Measurements from ENCODE around the gene ARHGAP26. TPM values are rescaled to one million over a fixed set of nuclear protein-coding genes. Genes with fewer than 3 reads are reported as not detected.

Gene ARHGAP26
- total RNA-seq, 2 experiments from 2014 or later = 17.0 to 19.5 TPM

DNA sequence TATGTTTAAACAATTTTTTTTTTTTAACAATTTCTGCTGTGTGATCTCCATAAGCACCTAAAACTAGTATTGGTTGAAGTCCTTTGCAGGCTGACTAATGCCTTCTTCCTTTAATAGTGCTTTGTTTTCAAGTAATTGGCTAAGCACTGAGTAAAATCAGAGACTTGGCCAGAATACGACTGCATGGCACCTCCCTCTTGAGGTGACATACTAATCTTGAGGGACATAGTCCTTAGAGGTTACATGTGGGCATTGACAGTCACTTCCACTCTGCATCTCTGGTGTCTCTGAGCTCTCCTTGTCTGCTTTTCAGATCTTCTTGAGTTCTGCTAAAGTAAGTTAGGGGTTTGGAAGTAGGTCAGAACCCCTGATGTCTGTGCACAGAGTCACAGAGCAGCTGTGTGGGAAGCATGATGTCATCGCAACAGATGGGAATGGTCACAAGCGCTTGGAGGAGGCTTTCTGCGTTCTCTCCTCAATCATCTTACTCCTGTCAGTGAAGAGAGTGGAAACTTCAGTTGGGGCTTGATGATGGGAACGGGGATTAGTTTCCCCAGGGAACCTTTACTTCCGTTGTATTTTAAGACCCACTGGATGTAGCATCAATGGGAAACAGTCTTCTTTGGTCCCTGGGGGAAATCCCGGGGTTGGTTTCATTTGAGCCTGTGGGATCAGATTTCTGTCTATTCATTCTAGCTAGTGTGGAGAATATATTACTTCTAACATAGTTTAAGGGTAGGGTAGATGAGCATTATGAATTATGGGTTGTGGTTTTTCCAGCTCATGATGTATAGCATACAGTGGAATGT lies 136.9 kb downstream of the ARHGAP26 start:
- Mint-ChIP-seq H3K27me3 (ENCODE audit: low read depth) (no peaks in the 10 kb centered on the region), H3K9me3 (no peaks in the 10 kb centered on the region), H3K27ac (no peak overlapping the region), H3K36me3 (ENCODE audit: low read depth) (peaks cover 36% of the 10 kb centered on the region), H3K4me3 (no peak overlapping the region), H3K4me1 (ENCODE audit: low read depth) (no peaks in the 10 kb centered on the region)
- no peak for DNase-seq
- intact Hi-C loops (cut with micrococcal nuclease) = no loop called here
- CTCF ChIA-PET = interaction anchor here (0.8 to 1.5 kb wide), 4 partner anchors 10 to 193 kb away, joined by 3 to 4 read pairs (median 3); no protein-coding TSS in a partner anchor

- no peaks in the 10 kb centered on the region for H3K9me3 Mint-ChIP-seq
- H3K4me1 Mint-ChIP-seq (ENCODE audit: low read depth) = no peaks in the 10 kb centered on the region
- H3K27me3 Mint-ChIP-seq (ENCODE audit: low read depth) = no peaks in the 10 kb centered on the region
- H3K36me3 Mint-ChIP-seq (ENCODE audit: low read depth) = peaks cover 34% of the 10 kb centered on the region
- DNase-seq = no peak
- H3K27ac Mint-ChIP-seq = no peak overlapping the region
- no peak overlapping the region for H3K4me3 Mint-ChIP-seq
- CTCF ChIA-PET = interaction anchor here (1.2 to 1.5 kb wide), 2 partner anchors 12 to 13 kb away, joined by 3 to 4 read pairs; no protein-coding TSS in a partner anchor
- intact Hi-C loops (cut with micrococcal nuclease) = no loop called here
These were observed 138.5 kb downstream of the ARHGAP26 start for GRCh38 chr5:142908659-142909058.

- CTCF ChIA-PET = interaction anchor here (1.1 to 1.4 kb wide), 2 partner anchors 21 to 30 kb away, joined by 3 to 4 read pairs; no protein-coding TSS in a partner anchor
- intact Hi-C loops (cut with micrococcal nuclease) = no loop called here
- Mint-ChIP-seq H3K27ac (no peak overlapping the region), H3K4me1 (ENCODE audit: low read depth) (no peaks in the 10 kb centered on the region), H3K9me3 (no peaks in the 10 kb centered on the region), H3K27me3 (ENCODE audit: low read depth) (no peaks in the 10 kb centered on the region), H3K4me3 (no peak overlapping the region), H3K36me3 (ENCODE audit: low read depth) (peaks cover 31% of the 10 kb centered on the region)
- DNase-seq = no peak
These were observed 140.0 kb downstream of the ARHGAP26 start for GRCh38 chr5:142910128-142910527.

- intact Hi-C loops (cut with micrococcal nuclease) = no loop called here
- Mint-ChIP-seq H3K4me3 (no peak overlapping the region), H3K36me3 (ENCODE audit: low read depth) (peaks cover 28% of the 10 kb centered on the region), H3K9me3 (no peaks in the 10 kb centered on the region), H3K4me1 (ENCODE audit: low read depth) (no peaks in the 10 kb centered on the region), H3K27ac (no peak overlapping the region), H3K27me3 (ENCODE audit: low read depth) (no peaks in the 10 kb centered on the region)
- no peak for DNase-seq
- CTCF ChIA-PET = interaction anchor here (1.1 kb wide), 1 partner anchor 11 kb away, joined by 3 read pairs; no protein-coding TSS in a partner anchor
These were observed 141.0 kb downstream of the ARHGAP26 start for GRCh38 chr5:142911170-142911569.

- no peak for DNase-seq
- H3K27me3 Mint-ChIP-seq (ENCODE audit: low read depth) = no peaks in the 10 kb centered on the region
- no peaks in the 10 kb centered on the region for H3K9me3 Mint-ChIP-seq
- intact Hi-C loops (cut with micrococcal nuclease) = no loop called here
- no peak overlapping the region for H3K4me3 Mint-ChIP-seq
- H3K4me1 Mint-ChIP-seq (ENCODE audit: low read depth) = no peaks in the 10 kb centered on the region
- CTCF ChIA-PET = interaction anchor here (0.8 to 1.1 kb wide), 2 partner anchors 11 to 1056 kb away, joined by 3 read pairs; no protein-coding TSS in a partner anchor
- H3K36me3 Mint-ChIP-seq (ENCODE audit: low read depth) = peaks cover 26% of the 10 kb centered on the region
- no peak overlapping the region for H3K27ac Mint-ChIP-seq
These were observed 141.6 kb downstream of the ARHGAP26 start for GRCh38 chr5:142911775-142912174.

DNA sequence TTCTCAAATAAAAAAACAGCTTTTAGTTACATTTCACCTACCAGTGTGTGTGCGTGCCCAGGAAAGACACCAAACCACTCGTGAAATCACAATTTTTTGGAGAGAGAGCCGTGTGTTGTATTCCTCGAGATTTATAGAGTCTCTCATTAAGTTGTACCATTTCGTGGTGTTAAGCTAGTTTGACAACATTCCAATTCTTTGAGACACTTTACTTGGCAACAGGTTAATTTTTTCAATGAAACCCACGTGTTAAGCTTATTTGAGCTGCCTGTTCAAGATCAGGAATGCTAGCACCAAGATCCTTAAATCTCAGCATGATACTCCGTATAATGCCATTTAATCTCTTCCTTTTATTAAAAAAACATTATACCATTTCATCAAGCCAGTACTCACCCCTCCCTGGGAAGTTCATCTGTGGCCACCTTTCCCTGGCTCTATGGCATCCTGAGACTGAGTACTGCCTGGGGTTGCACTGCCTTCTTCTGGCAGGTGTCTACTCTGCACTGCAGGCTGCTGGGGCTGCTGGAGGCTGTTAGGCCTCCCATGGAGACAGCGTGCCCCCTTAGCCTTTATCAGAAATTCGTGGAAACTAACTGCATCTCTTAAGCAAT lies 143.7 kb downstream of the ARHGAP26 start:
- Mint-ChIP-seq H3K4me3 (no peak overlapping the region), H3K9me3 (no peaks in the 10 kb centered on the region), H3K4me1 (ENCODE audit: low read depth) (no peaks in the 10 kb centered on the region), H3K27me3 (ENCODE audit: low read depth) (no peaks in the 10 kb centered on the region), H3K36me3 (ENCODE audit: low read depth) (peaks cover 20% of the 10 kb centered on the region), H3K27ac (no peak overlapping the region)
- CTCF ChIA-PET = interaction anchor here (1.1 to 2.0 kb wide), 5 partner anchors 8 to 258 kb away, joined by 3 to 7 read pairs (median 6); no protein-coding TSS in a partner anchor
- intact Hi-C loops (cut with micrococcal nuclease) = loop anchor here (1.0 kb wide), 1 partner anchor 197 kb away; no protein-coding TSS in a partner anchor
- DNase-seq = no peak

GRCh38 chr5:142915038-142915437 lies 144.9 kb downstream of the ARHGAP26 start:
- no peak for DNase-seq
- Mint-ChIP-seq H3K4me3 (no peak overlapping the region), H3K36me3 (ENCODE audit: low read depth) (peaks cover 20% of the 10 kb centered on the region), H3K4me1 (ENCODE audit: low read depth) (no peaks in the 10 kb centered on the region), H3K27ac (no peak overlapping the region), H3K9me3 (no peaks in the 10 kb centered on the region), H3K27me3 (ENCODE audit: low read depth) (no peaks in the 10 kb centered on the region)
- intact Hi-C loops (cut with micrococcal nuclease) = no loop called here
- CTCF ChIA-PET = interaction anchor here (0.8 to 1.2 kb wide), 2 partner anchors 197 to 490 kb away, joined by 3 read pairs; no protein-coding TSS in a partner anchor

- intact Hi-C loops (cut with micrococcal nuclease) = no loop called here
- peak; percentile 43 for DNase-seq
These were observed 145.7 kb downstream of the ARHGAP26 start for GRCh38 chr5:142915813-142916424.

DNA sequence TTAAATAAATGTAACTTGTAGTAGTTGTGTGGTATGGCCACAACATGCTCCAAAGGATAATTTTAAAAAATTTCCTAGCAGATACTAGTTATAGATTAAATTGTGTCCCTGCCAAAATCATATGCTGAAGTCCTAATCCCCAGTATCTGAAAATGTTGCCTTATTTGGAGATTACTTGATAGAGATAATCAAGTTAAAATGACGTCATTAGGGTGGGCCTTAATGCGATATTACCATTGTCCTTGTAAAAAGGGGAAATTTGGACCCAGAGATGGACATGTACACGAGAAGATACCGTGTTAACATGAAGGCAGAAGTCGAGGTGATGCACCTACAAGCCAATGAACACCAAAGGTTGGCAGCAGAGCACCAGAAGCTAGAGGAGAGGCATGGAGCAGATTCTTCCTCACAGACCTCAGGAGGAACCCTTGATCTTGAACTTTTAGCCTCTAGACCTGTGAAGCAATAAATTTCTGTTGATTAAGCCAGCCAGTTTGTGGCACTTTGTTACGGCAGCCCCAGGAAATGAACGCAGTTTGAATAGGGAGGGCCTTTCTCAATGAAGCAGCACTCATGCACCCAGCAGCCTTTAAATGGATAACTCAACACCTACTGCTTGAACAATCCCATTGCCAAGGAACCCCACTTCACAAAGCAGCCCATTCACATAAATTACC lies 148.9 kb downstream of the ARHGAP26 start:
- H3K27me3 Mint-ChIP-seq (ENCODE audit: low read depth) = no peaks in the 10 kb centered on the region
- peaks cover 6% of the 10 kb centered on the region for H3K36me3 Mint-ChIP-seq (ENCODE audit: low read depth)
- H3K9me3 Mint-ChIP-seq = no peaks in the 10 kb centered on the region
- CTCF ChIA-PET = interaction anchor here (0.7 kb wide), 1 partner anchor 92 kb away, joined by 3 read pairs; no protein-coding TSS in a partner anchor
- intact Hi-C loops (cut with micrococcal nuclease) = no loop called here
- no peak overlapping the region for H3K4me3 Mint-ChIP-seq
- no peak overlapping the region for H3K27ac Mint-ChIP-seq
- no peak for DNase-seq
- peaks cover 4% of the 10 kb centered on the region for H3K4me1 Mint-ChIP-seq (ENCODE audit: low read depth)

More at GRCh38 chr5:142915813-142916424, 145.7 kb downstream of the ARHGAP26 start:
- no peak overlapping the region for H3K4me3 Mint-ChIP-seq
- peaks cover 19% of the 10 kb centered on the region for H3K36me3 Mint-ChIP-seq (ENCODE audit: low read depth)
- H3K27me3 Mint-ChIP-seq (ENCODE audit: low read depth) = no peaks in the 10 kb centered on the region
- H3K4me1 Mint-ChIP-seq (ENCODE audit: low read depth) = no peaks in the 10 kb centered on the region
- H3K9me3 Mint-ChIP-seq = no peaks in the 10 kb centered on the region
- no peak overlapping the region for H3K27ac Mint-ChIP-seq
- CTCF ChIA-PET = interaction anchor here (0.8 to 1.7 kb wide), 4 partner anchors 14 to 489 kb away, joined by 3 to 4 read pairs (median 4); no protein-coding TSS in a partner anchor

- no peak for DNase-seq
- H3K4me1 Mint-ChIP-seq (ENCODE audit: low read depth) = peaks cover 13% of the 10 kb centered on the region
- CTCF ChIA-PET = interaction anchor here (0.8 to 2.0 kb wide), 13 partner anchors 13 to 738 kb away, joined by 3 to 7 read pairs (median 4); no protein-coding TSS in a partner anchor
- no peak overlapping the region for H3K4me3 Mint-ChIP-seq
- H3K27me3 Mint-ChIP-seq (ENCODE audit: low read depth) = no peaks in the 10 kb centered on the region
- peaks cover 2% of the 10 kb centered on the region for H3K36me3 Mint-ChIP-seq (ENCODE audit: low read depth)
- H3K27ac Mint-ChIP-seq = no peak overlapping the region
- H3K9me3 Mint-ChIP-seq = no peaks in the 10 kb centered on the region
- intact Hi-C loops (cut with micrococcal nuclease) = loop anchor here (5.0 kb wide), 1 partner anchor 1221 kb away; no protein-coding TSS in a partner anchor
These were observed 150.9 kb downstream of the ARHGAP26 start for GRCh38 chr5:142920849-142921612.
